NB4 (cell line): ENCODE measurements around the gene IPPK.

Experiments used
- DNase-seq: peaks from one replicate; pipeline ENCODE4 v3.0.0; 2010; ENCODE audit warnings: low read depth
- H3K4me3 ChIP-seq: one replicate; pipeline ENCODE4 v1.5.1; 2011; ENCODE audit warnings: mild to moderate bottlenecking, low read depth, low read length, moderate library complexity
- MYC ChIP-seq: IDR thresholded peaks from 2 replicates; pipeline ENCODE4 v1.6.1; 2011; ENCODE audit warnings: low read depth, low read length
- POLR2A ChIP-seq: IDR thresholded peaks from 2 replicates; pipeline ENCODE4 v1.6.1; 2011; ENCODE audit warnings: mild to moderate bottlenecking; ENCODE audit not compliant: insufficient read length; ENCODE audit errors: extremely low read depth
- TF ChIP-seq, protein P1 (sequence below): IDR thresholded peaks from 2 replicates; pipeline ENCODE4 v1.6.1; 2011; ENCODE audit warnings: low read depth, low read length
- TF ChIP-seq, protein P2 (sequence below): IDR thresholded peaks from one replicate; pipeline ENCODE4 v1.5.1; 2012; ENCODE audit warnings: low read depth, low read length

Gene IPPK

DNA sequence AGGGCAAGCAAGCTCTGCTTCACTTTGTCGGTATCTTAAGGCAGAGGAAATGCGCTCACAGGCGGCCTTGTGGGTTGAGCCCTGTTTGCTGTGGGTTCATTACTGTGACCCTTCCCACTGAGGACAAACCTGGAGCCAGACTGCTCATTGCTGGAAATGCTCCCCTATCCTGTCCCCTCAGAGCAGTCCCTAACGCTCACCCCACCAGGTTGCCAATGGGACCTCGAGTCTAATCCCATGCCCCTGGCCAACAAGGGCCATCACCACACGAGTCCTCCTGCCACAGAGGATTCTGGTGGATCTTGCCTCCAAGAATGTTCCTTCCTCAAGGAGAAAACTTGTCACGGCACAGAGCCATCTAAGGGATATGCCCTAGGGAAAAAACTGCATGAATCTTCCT, 14.6 kb downstream of the IPPK start:
- no peak for DNase-seq
- TF ChIP-seq, protein P1, sequence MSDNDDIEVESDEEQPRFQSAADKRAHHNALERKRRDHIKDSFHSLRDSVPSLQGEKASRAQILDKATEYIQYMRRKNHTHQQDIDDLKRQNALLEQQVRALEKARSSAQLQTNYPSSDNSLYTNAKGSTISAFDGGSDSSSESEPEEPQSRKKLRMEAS, result no peak
- TF ChIP-seq MYC, result no peak
- no peak for TF ChIP-seq POLR2A
- TF ChIP-seq, protein P2, sequence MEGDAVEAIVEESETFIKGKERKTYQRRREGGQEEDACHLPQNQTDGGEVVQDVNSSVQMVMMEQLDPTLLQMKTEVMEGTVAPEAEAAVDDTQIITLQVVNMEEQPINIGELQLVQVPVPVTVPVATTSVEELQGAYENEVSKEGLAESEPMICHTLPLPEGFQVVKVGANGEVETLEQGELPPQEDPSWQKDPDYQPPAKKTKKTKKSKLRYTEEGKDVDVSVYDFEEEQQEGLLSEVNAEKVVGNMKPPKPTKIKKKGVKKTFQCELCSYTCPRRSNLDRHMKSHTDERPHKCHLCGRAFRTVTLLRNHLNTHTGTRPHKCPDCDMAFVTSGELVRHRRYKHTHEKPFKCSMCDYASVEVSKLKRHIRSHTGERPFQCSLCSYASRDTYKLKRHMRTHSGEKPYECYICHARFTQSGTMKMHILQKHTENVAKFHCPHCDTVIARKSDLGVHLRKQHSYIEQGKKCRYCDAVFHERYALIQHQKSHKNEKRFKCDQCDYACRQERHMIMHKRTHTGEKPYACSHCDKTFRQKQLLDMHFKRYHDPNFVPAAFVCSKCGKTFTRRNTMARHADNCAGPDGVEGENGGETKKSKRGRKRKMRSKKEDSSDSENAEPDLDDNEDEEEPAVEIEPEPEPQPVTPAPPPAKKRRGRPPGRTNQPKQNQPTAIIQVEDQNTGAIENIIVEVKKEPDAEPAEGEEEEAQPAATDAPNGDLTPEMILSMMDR, result no peak
- H3K4me3 ChIP-seq, result no peak overlapping the region

- H3K4me3 ChIP-seq, result no peak overlapping the region
- TF ChIP-seq MYC (no peak), POLR2A (no peak)
- TF ChIP-seq, protein P2, result no peak
- TF ChIP-seq, protein P1, result no peak
- DNase-seq, result no peak
Measured at GRCh38 chr9:92654481-92655301, 15.2 kb downstream of the IPPK start.

GRCh38 chr9:92652461-92652860, 17.5 kb downstream of the IPPK start:
- TF ChIP-seq, protein P1, result no peak
- TF ChIP-seq POLR2A (no peak), MYC (no peak)
- TF ChIP-seq, protein P2, result no peak
- no peak overlapping the region for H3K4me3 ChIP-seq
- DNase-seq, result peak; percentile 16

DNA sequence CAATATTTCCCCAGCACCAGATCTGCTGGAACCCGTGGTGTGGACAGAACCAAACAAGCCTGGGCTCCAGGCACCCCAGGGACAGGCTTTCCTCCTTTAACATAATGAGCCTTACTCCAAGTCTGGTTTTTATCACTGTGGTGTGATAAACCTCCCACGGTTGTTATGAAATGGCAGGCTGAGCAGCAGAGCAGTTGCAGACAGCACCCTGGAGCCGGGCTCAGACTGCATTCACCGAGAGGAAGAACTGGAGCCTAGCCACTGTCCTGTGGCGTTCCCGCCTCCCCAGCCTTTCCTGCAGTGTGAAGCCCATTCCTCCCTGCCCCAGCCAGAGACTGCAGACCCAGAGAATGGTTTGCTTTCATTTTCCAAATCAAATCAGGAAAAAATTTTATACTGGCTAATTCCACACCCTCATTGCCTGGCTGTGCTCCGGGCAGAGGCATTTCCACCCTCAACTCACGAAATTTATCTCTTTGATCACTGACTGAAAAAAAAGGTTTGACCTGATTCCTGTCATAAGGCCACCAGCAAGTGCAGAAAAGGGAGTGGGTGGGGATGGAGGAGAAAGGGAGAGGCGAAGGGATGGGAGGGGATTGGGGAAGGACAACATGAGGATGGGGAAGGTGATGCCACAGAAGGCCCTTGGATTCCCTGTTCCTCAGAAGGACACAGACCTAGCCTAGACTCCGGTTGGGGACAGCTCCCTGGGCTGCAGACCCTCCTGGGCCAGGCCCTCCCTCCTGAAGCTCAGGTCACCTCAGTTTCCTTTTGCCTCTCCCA, 18.9 kb downstream of the IPPK start:
- H3K4me3 ChIP-seq, result no peak overlapping the region
- peak; percentile 75 for DNase-seq

GRCh38 chr9:92650296-92650695, 19.6 kb downstream of the IPPK start:
- no peak for DNase-seq
- TF ChIP-seq MYC (no peak), POLR2A (no peak)
- TF ChIP-seq, protein P1, result no peak
- TF ChIP-seq, protein P2, result no peak
- H3K4me3 ChIP-seq, result no peak overlapping the region

More for the DNA sequence above, 18.9 kb downstream of the IPPK start:
- TF ChIP-seq POLR2A (no peak), MYC (no peak)
- TF ChIP-seq, protein P1, result no peak
- TF ChIP-seq, protein P2, result no peak
